GM23338 (cell line): ENCODE measurements around the gene MAD1L1.

Experiments used
- CREB1 ChIP-seq: fragments of 250-450 bp; sonication (Bioruptor Pico); IDR thresholded peaks from 2 replicates; pipeline ENCODE4 v1.5.0; 2020; ENCODE audit warnings: low read depth, mild to moderate bottlenecking, moderate library complexity
- CTCF ChIP-seq, 2 experiments: fragments of 200-600 bp in 1 of 2; sonication (generic) in 1 of 2; conservative IDR thresholded peaks; 2 replicates each; pipeline versions ENCODE4 v1.5.1 to v1.6.1; 2016 to 2017; ENCODE audit warnings: antibody characterized with exemption in 2 of 2, low read depth in 2 of 2, mild to moderate bottlenecking in 2 of 2, moderate library complexity in 1 of 2
- ETS1 ChIP-seq: IDR thresholded peaks from 2 replicates; pipeline ENCODE4 v1.6.1; 2016; ENCODE audit warnings: antibody characterized with exemption
- EZH2 ChIP-seq: fragments of 200-600 bp; sonication (generic); IDR thresholded peaks from one replicate; pipeline ENCODE4 v1.8.0; 2017; ENCODE audit warnings: antibody characterized with exemption, mild to moderate bottlenecking, low read depth; ENCODE audit not compliant: unreplicated experiment
- EZH2phosphoT487 ChIP-seq: fragments of 200-600 bp; sonication (generic); IDR thresholded peaks from one replicate; pipeline ENCODE4 v1.8.1; 2018; ENCODE audit warnings: antibody characterized with exemption; ENCODE audit not compliant: unreplicated experiment
- JUNB ChIP-seq: IDR thresholded peaks from one replicate; pipeline ENCODE4 v1.6.1; 2016; ENCODE audit warnings: antibody characterized with exemption; ENCODE audit not compliant: unreplicated experiment
- NANOG ChIP-seq: IDR thresholded peaks from 2 replicates; pipeline ENCODE4 v1.6.1; 2016; ENCODE audit warnings: antibody characterized with exemption, borderline replicate concordance
- POLR2AphosphoS5 ChIP-seq: IDR thresholded peaks from 2 replicates; pipeline ENCODE4 v1.6.1; 2016; ENCODE audit warnings: antibody characterized with exemption, low read depth
- REST ChIP-seq: IDR thresholded peaks from one replicate; pipeline ENCODE4 v1.6.1; 2018; ENCODE audit warnings: antibody characterized with exemption; ENCODE audit not compliant: unreplicated experiment
- STAT1 ChIP-seq: IDR thresholded peaks from one replicate; pipeline ENCODE4 v1.6.1; 2016; ENCODE audit warnings: antibody characterized with exemption; ENCODE audit not compliant: unreplicated experiment
- ZNF114 ChIP-seq: fragments of 250-450 bp; sonication (Bioruptor Pico); IDR thresholded peaks from 2 replicates; pipeline ENCODE4 v1.5.0; 2020; ENCODE audit warnings: mild to moderate bottlenecking, moderate library complexity
- ZNF331 ChIP-seq: fragments of 250-450 bp; sonication (Bioruptor Pico); IDR thresholded peaks from 2 replicates; pipeline ENCODE4 v1.5.0; 2020; ENCODE audit warnings: low read depth, mild to moderate bottlenecking, moderate library complexity

GRCh38 chr7:1899196-1899595, 333.5 kb downstream of the MAD1L1 start:
- TF ChIP-seq EZH2 (no peak), CTCF (conservative IDR thresholded peaks at IDR 0.05; ENCODE audit: low read depth in 2 of 2) (no peak), POLR2AphosphoS5 (no peak), JUNB (no peak), ETS1 (no peak), REST (no peak), EZH2phosphoT487 (no peak), CREB1 (CRISPR knock-in tag) (no peak), ZNF114 (CRISPR knock-in tag) (no peak), STAT1 (no peak), NANOG (no peak), ZNF331 (CRISPR knock-in tag) (no peak)
